GM12878 (cell line): ENCODE results near the gene CCDC102B. TPM values are rescaled to one million over a fixed set of nuclear protein-coding genes. Genes with fewer than 3 reads are reported as not detected.

Experiments used
- ATAC-seq: fragments of 200-7000 bp; cut with Tn5 transposase; 3 replicates; pipeline ENCODE4 v1.9.1; 2020; ENCODE audit warnings: mild to moderate bottlenecking, moderate library complexity
- BruUV-seq: library from RNA; stranded (reverse); fragments of 400-500 nt; replicated peaks from 2 replicates; lab custom pipeline; 2021; lab: Mats Ljungman, UMichigan
- CTCF ChIA-PET: fragments of 300-600 bp; sonication (Branson Sonifier 250); formaldehyde crosslinking; extraction: SDS; loops from one replicate; lab custom pipeline; 2021; ENCODE audit warnings: inconsistent platforms; lab: Yijun Ruan, JAX
- POLR2A ChIA-PET: fragments of 350-600 bp; formaldehyde crosslinking; extraction: SDS; loops from one replicate; lab custom pipeline; 2021; ENCODE audit warnings: inconsistent platforms; lab: Charles Lee
- RAD21 ChIA-PET: fragments of 300-600 bp; sonication (Branson Sonifier 250); formaldehyde crosslinking; loops from one replicate; lab custom pipeline; 2023; ENCODE audit warnings: antibody characterized with exemption; ENCODE audit not compliant: unreplicated experiment; lab: Charles Lee
- SMC1A ChIA-PET: fragments of 300-600 bp; sonication (Branson Sonifier 250); formaldehyde crosslinking; loops from one replicate; lab custom pipeline; 2023; ENCODE audit not compliant: unreplicated experiment, uncharacterized antibody; lab: Charles Lee
- DNase-seq: peaks from one replicate; pipeline ENCODE4 v3.0.0-alpha.2; 2011; ENCODE audit warnings: low read depth, low spot score
- FAIRE-seq: peaks from 3 replicates; lab custom pipeline; 2011; peaks lifted over from hg19 to GRCh38; lab: Jason Lieb, UNC
- H2AFZ ChIP-seq: 2 replicates; pipeline ENCODE4 v1.6.0; 2011; ENCODE audit warnings: low read depth, low read length, control low read depth; ENCODE audit not compliant: control insufficient read depth
- H3K27ac ChIP-seq: 2 replicates; pipeline ENCODE4 v1.5.1; 2011; ENCODE audit warnings: control low read depth; ENCODE audit not compliant: control insufficient read depth, insufficient read depth
- H3K27me3 ChIP-seq, 2 experiments: replicated peaks in 1 of 2; 2 replicates each; pipeline versions ENCODE4 v1.6.0 to v1.6.1; 2011; ENCODE audit warnings: low read length in 1 of 2; ENCODE audit not compliant: control insufficient read depth in 2 of 2, insufficient read depth in 2 of 2
- H3K36me3 ChIP-seq, 2 experiments: 2 replicates each; pipeline ENCODE4 v1.5.1; 2011; ENCODE audit warnings: low read length in 1 of 2; ENCODE audit not compliant: control insufficient read depth in 2 of 2, insufficient read depth in 2 of 2
- H3K4me1 ChIP-seq: 2 replicates; pipeline ENCODE4 v1.6.1; 2011; ENCODE audit warnings: mild to moderate bottlenecking, low read length, moderate library complexity, mixed read lengths; ENCODE audit not compliant: control insufficient read depth, insufficient read depth
- H3K4me2 ChIP-seq: 2 replicates; pipeline ENCODE4 v1.6.0; 2011; ENCODE audit warnings: control low read depth; ENCODE audit not compliant: control insufficient read depth, insufficient read depth
- H3K4me3 ChIP-seq: fragments of 200-600 bp; sonication (generic); 2 replicates; pipeline ENCODE4 v1.5.1; 2016
- H3K79me2 ChIP-seq: 2 replicates; pipeline ENCODE4 v1.6.0; 2011; ENCODE audit warnings: low read length; ENCODE audit not compliant: control insufficient read depth, insufficient read depth
- H3K9ac ChIP-seq: 2 replicates; pipeline ENCODE4 v1.8.0; 2011; ENCODE audit warnings: low read length, control low read depth, mixed read lengths; ENCODE audit not compliant: control insufficient read depth, insufficient read depth
- H3K9me3 ChIP-seq: replicated peaks from 3 replicates; pipeline ENCODE4 v1.5.1; 2011; ENCODE audit warnings: mild to moderate bottlenecking, low read length; ENCODE audit not compliant: control insufficient read depth, insufficient read depth
- H4K20me1 ChIP-seq: 2 replicates; pipeline ENCODE4 v1.6.0; 2011; ENCODE audit not compliant: control insufficient read depth, insufficient read depth
- ESRRA ChIP-seq: IDR thresholded peaks from 2 replicates; pipeline ENCODE4 v1.6.1; 2012; ENCODE audit warnings: mild to moderate bottlenecking, low read length, improper control_type of control experiment
- STAT3 ChIP-seq: IDR thresholded peaks from 2 replicates; pipeline ENCODE4 v1.6.1; 2011; ENCODE audit warnings: low read depth, low read length, improper control_type of control experiment
- in situ Hi-C: fragments of 300-500 bp; cut with MboI; formaldehyde crosslinking; loops from 9 replicates; pipeline ENCODE4 v1.14.3; 2018; ENCODE audit warnings: mixed read lengths
- intact Hi-C: fragments of 100-400 bp; cut with micrococcal nuclease; formaldehyde crosslinking; loops from one replicate; pipeline ENCODE4 v1.14.2; 2022; ENCODE audit not compliant: unreplicated experiment
- polyA plus RNA-seq, 11 experiments: library from polyadenylated mRNA; depleted of rRNA in 4 of 11; unstranded in 6 of 11; stranded (reverse) in 5 of 11; fragments of >200 nt; fragmentation: Nextera tagmentation in 4 of 11; fragmentation: Illumina TruSeq in 1 of 11; extraction: Ambion mirVana in 4 of 11; extraction: Trizol in 1 of 11; gene quantifications; 1 replicate in 1 of 11; 2 replicates in 10 of 11; pipeline versions ENCODE4 v1.2.1 to v1.2.3, GENCODE V29; 2011 to 2016; ENCODE audit warnings: inconsistent platforms in 2 of 11, missing spikeins in 2 of 11, low read depth in 1 of 11
- total RNA-seq, 4 experiments: library from RNA; depleted of rRNA in 3 of 4; stranded (reverse); fragments of >200 nt in 3 of 4; fragmentation: Illumina TruSeq in 1 of 4; extraction: Trizol in 1 of 4; gene quantifications; 2 replicates each; pipeline versions ENCODE4 v1.2.1 to v1.2.3, GENCODE V29; 2013 to 2021
- TF ChIP-seq, protein P1 (sequence below): IDR thresholded peaks from 2 replicates; pipeline ENCODE4 v1.6.1; 2012; ENCODE audit warnings: mild to moderate bottlenecking, low read depth, low read length
- TF ChIP-seq, protein P2 (sequence below): fragments of 450-650 bp; conservative IDR thresholded peaks from 2 replicates; pipeline ENCODE4 v1.6.1; 2017; ENCODE audit warnings: mild to moderate bottlenecking, moderate library complexity
- TF ChIP-seq, protein P3 (sequence below): fragments of 450-650 bp; IDR thresholded peaks from 2 replicates; pipeline ENCODE4 v1.6.1; 2018; ENCODE audit warnings: borderline replicate concordance, mild to moderate bottlenecking; ENCODE audit not compliant: partially characterized antibody

CCDC102B gene
- total and polyA plus RNA-seq, 10 of the 15 experiments (the other 5 are each of a cell fraction or from before 2014, with no cell fraction given): 2.7 to 4.7 (median 3.3) TPM

DNA sequence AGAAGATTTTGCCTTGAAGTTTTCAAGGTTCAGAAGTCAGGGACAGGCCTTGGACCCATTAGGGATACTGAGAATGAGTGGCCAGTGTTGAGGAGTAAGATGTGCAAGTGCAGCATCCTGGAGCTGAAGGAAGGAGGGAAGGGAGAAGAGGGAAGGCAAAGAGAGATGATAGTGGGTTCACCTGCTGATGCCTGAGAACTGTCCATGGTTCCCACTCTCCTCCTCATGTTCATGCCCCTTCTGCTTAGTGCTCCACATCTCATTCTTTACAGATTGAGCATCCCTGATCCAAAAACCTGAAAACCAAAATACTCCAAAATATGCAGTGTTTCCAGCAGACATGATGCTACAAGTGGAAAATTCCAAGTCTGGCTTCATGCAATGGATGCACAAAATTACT lies 137.8 kb downstream of the CCDC102B start:
- ATAC-seq: no peak
- no peak overlapping the region for H3K4me2 ChIP-seq
- no peak overlapping the region for H3K27ac ChIP-seq
- no peaks in the 10 kb centered on the region for H4K20me1 ChIP-seq
- no TSS peak for BruUV-seq
- no peaks in the 10 kb centered on the region for H3K79me2 ChIP-seq
- intact Hi-C loops (no loop called here), in situ Hi-C loops (no loop called here)
- H3K27me3 ChIP-seq: no peaks in the 10 kb centered on the region
- TF ChIP-seq ESRRA (no peak), STAT3 (no peak)
- TF ChIP-seq, protein P1, sequence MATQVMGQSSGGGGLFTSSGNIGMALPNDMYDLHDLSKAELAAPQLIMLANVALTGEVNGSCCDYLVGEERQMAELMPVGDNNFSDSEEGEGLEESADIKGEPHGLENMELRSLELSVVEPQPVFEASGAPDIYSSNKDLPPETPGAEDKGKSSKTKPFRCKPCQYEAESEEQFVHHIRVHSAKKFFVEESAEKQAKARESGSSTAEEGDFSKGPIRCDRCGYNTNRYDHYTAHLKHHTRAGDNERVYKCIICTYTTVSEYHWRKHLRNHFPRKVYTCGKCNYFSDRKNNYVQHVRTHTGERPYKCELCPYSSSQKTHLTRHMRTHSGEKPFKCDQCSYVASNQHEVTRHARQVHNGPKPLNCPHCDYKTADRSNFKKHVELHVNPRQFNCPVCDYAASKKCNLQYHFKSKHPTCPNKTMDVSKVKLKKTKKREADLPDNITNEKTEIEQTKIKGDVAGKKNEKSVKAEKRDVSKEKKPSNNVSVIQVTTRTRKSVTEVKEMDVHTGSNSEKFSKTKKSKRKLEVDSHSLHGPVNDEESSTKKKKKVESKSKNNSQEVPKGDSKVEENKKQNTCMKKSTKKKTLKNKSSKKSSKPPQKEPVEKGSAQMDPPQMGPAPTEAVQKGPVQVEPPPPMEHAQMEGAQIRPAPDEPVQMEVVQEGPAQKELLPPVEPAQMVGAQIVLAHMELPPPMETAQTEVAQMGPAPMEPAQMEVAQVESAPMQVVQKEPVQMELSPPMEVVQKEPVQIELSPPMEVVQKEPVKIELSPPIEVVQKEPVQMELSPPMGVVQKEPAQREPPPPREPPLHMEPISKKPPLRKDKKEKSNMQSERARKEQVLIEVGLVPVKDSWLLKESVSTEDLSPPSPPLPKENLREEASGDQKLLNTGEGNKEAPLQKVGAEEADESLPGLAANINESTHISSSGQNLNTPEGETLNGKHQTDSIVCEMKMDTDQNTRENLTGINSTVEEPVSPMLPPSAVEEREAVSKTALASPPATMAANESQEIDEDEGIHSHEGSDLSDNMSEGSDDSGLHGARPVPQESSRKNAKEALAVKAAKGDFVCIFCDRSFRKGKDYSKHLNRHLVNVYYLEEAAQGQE: peak; percentile 29; the same call in 1 of the 2 replicates
- TF ChIP-seq, protein P2, sequence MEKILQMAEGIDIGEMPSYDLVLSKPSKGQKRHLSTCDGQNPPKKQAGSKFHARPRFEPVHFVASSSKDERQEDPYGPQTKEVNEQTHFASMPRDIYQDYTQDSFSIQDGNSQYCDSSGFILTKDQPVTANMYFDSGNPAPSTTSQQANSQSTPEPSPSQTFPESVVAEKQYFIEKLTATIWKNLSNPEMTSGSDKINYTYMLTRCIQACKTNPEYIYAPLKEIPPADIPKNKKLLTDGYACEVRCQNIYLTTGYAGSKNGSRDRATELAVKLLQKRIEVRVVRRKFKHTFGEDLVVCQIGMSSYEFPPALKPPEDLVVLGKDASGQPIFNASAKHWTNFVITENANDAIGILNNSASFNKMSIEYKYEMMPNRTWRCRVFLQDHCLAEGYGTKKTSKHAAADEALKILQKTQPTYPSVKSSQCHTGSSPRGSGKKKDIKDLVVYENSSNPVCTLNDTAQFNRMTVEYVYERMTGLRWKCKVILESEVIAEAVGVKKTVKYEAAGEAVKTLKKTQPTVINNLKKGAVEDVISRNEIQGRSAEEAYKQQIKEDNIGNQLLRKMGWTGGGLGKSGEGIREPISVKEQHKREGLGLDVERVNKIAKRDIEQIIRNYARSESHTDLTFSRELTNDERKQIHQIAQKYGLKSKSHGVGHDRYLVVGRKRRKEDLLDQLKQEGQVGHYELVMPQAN: no peak
- TF ChIP-seq, protein P3, sequence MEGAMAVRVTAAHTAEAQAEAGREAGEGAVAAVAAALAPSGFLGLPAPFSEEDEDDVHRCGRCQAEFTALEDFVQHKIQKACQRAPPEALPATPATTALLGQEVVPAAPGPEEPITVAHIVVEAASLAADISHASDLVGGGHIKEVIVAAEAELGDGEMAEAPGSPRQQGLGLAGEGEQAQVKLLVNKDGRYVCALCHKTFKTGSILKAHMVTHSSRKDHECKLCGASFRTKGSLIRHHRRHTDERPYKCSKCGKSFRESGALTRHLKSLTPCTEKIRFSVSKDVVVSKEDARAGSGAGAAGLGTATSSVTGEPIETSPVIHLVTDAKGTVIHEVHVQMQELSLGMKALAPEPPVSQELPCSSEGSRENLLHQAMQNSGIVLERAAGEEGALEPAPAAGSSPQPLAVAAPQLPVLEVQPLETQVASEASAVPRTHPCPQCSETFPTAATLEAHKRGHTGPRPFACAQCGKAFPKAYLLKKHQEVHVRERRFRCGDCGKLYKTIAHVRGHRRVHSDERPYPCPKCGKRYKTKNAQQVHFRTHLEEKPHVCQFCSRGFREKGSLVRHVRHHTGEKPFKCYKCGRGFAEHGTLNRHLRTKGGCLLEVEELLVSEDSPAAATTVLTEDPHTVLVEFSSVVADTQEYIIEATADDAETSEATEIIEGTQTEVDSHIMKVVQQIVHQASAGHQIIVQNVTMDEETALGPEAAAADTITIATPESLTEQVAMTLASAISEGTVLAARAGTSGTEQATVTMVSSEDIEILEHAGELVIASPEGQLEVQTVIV: no peak
- H3K9me3 ChIP-seq: no peaks in the 10 kb centered on the region
- POLR2A ChIA-PET: no interaction called here
- RAD21 ChIA-PET: no interaction called here
- H3K4me1 ChIP-seq: no peaks in the 10 kb centered on the region
- H3K36me3 ChIP-seq: no peaks in the 10 kb centered on the region
- H2AFZ ChIP-seq: no peak overlapping the region
- SMC1A ChIA-PET: interaction anchor here (1.1 to 1.4 kb wide), 2 partner anchors 8 to 9 kb away, joined by 3 to 4 read pairs; no protein-coding TSS in a partner anchor
- no peak for DNase-seq
- no peak for FAIRE-seq
- no peak overlapping the region for H3K9ac ChIP-seq
- CTCF ChIA-PET: interaction anchor here (0.9 kb wide), 1 partner anchor 1150 kb away, joined by 3 read pairs; no protein-coding TSS in a partner anchor
- no peak overlapping the region for H3K4me3 ChIP-seq
